NCI-H345 treated with DMSO at 0.1 percent for 48 hours (cell line): ENCODE measurements around the gene KRT6A.

Experiments
- DNase-seq: peaks from one replicate; lab custom pipeline; 2025; ENCODE audit not compliant: unreplicated experiment; lab: John Stamatoyannopoulos, UW

KRT6A gene

DNA sequence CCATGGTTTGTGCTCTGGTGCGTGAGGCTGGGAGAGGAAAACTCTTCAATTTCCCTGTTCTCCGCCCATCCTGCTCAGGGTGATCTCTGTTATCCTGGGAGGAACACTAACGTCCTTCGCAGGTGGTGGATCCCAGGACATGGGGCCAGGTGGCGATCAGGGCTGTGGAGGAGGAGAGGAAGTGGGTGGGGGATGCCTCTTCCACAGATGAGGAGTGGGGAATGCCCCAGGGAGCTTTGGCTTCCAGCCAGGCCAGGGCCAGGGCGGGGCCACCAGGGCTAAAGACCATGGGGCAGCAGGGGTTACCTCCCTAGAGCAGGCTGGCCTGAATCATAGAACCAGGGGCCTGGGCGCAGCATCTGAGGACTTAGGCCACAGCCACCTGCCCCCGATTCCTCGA, 55.5 kb downstream of the KRT6A start:
- no peak for DNase-seq
